ENCODE measurements around the gene TTC32.

GRCh38 chr2:19900931-19901441 lies 797 bp downstream of the TTC32 start:
- TF ChIP-seq CTCF (IDR thresholded peaks at IDR 0.05; ENCODE audit: insufficient read depth, low read depth, low read length) (no peak), EZH2 (IDR thresholded peaks at IDR 0.05; ENCODE audit: insufficient read depth, low read length) (no peak)

All from astrocyte (in vitro differentiated cells and primary cell).